GM19397 (cell line): ENCODE measurements around the gene MAPK1.
"Not testable (repeated sequence)": the region's sequence is repeated elsewhere in the genome, so short reads cannot be mapped to it uniquely, and the experiment has no call there.

Source experiments
- ATAC-seq: cut with Tn5 transposase; IDR thresholded peaks from one replicate; pipeline ENCODE4 v1.9.1; 2021; ENCODE audit warnings: mild to moderate bottlenecking, moderate library complexity; ENCODE audit not compliant: unreplicated experiment

MAPK1 gene

DNA sequence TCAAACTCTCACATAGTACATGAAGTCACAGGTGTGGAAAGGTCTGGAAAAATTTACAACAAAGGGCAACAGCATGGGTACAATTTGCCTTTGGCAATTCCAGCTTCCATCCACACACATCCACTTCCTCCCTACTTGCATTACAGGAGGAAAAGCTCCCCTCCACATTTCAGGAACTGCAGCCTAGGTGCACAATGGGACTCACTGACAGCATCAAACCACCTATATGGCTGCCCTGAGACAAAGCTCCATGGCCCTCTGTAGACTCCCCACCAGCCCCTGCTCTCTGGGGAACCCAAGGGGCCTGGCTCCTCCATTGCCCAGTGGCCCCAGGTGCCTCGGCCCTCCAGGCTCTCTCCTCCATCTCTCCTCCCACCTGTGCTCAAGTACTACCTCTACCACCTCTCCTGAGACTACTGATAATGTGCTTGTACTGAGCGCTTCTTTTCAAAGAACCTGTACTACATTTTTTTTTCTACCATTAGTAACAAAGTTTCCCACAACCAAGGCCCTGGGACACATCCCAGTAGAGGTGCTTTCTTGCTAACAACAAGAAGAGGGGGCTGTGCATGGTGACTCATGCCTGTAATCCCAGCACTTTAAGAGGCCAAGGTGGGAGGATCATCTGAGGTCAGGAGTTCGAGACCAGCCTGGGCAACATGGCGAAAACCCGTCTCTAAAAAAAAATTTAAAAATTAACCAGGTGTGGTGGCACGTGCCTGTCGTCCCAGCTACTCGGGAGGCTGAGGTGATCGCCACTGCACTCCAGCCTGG, 136.7 kb downstream of the MAPK1 start:
- ATAC-seq, result no peak

- not testable (repeated sequence) for ATAC-seq
Measured at GRCh38 chr22:21729184-21729583, 138.3 kb downstream of the MAPK1 start.

DNA sequence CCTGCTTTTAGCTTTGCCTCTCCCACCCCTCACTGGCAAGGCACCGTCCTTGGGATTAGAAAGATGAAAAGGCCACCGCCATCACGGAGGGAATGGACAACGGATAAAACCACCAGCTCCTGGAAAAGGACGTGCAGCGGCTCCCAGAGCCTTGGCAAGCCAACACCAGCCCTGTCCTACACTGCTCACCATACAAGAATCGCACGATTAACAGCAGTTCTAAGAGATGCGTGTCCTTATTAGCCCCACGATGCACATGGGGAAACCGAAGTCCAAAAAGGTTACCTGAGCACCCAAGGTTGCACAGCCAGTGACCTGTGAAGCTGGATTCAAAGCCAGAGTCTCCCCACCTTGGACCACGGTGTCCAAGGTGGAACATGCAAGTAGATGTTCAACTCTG, 139.2 kb downstream of the MAPK1 start:
- ATAC-seq, result no peak

- no peak for ATAC-seq
Measured at GRCh38 chr22:21727768-21728167, 139.7 kb downstream of the MAPK1 start.

DNA sequence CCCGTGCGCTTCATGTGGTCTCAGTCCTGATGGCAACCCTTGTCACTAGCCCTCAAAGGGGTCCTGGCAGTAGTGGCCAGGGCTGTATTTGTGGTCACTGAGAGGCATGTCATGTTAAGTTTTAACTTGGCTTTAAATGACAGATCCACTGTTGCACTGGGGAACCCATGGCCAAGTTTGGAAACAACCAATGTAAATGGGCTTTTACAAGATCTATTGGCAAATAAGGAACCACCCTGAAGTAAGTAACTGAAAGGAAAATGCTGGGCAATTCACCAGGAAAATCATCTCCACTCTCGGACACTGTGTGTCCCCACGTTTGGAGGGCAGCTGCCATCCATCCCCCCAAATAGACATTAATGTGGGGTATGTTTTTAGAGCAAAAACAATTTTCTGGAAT, 140.3 kb downstream of the MAPK1 start:
- no peak for ATAC-seq

DNA sequence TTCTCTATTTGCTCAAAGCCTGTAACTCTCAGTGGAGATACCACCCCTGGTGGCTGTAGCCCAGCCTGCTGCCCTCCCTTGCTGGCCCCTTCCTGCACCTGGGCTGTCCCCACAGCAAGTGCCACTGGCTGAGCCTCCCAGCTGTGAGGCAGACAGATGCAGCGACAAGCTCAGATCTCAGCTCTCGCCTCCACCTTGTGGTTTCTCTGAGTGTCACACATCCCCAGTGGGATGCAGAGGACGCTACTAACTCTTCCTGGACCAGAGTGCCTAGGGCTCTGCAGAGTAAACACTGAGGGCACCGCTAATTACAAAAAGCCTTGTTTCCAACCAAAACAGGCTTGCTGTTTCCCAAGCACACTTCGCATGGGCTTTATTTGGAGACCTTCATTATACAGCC, 140.8 kb downstream of the MAPK1 start:
- no peak for ATAC-seq

GRCh38 chr22:21725956-21726649, 141.3 kb downstream of the MAPK1 start:
- ATAC-seq, result no peak

GRCh38 chr22:21724496-21724895, 142.9 kb downstream of the MAPK1 start:
- not testable (repeated sequence) for ATAC-seq

- not testable (repeated sequence) for ATAC-seq
Measured at GRCh38 chr22:21721195-21721852, 146.1 kb downstream of the MAPK1 start.

DNA sequence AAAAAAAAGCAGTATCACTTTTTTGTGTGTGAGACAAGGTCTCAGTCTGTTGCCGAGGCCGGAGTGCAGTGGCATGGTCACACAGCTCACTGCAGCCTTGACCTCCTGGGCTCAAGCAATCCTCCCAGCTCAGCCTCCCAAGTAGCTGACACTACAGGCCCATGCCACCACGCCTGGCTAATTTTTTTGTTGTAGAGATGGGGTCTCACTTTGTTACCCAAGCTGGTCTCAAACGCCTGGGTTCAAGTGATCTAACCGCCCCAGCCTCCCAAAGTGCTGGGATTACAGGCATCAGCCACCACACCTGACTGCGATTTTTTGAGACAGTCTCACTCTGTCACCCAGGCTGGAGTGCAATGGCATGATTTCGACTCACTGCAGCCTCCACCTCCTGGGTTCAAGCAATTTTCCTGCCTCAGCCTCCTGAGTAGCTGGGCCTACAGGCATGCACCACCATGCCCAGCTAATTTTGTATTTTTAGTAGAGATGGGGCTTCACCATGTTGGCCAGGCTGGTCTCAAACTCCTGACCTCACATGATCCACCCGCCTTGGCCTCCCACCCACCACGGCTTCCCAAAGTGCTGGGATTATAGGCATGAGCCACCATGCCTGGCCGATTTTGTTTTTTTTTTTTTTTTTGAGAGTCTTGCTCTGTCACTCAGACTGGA, 147.1 kb downstream of the MAPK1 start:
- not testable (repeated sequence) for ATAC-seq

GRCh38 chr22:21719024-21719423, 148.4 kb downstream of the MAPK1 start:
- no peak for ATAC-seq

GRCh38 chr22:21718499-21718898, 148.9 kb downstream of the MAPK1 start:
- no peak for ATAC-seq

GRCh38 chr22:21716395-21717122, 150.9 kb downstream of the MAPK1 start:
- not testable (repeated sequence) for ATAC-seq

DNA sequence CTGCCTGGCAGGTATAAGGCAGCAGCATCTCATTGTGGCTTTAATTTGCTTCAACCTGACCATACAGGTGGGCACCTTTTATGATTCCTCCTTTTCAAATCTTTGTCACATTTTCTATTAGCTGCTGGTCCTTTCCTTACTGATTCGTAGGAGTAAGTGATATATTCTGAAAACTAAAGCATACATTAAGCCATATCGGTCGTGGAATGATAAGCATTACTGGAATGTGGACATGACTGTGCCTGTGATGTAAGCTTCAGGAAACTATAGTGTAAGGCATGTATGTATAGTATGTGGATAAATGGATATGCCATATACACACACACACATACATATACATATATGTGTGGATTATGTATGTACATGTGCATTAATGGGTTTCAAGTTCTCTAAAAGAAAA, 152.7 kb downstream of the MAPK1 start:
- ATAC-seq, result no peak

DNA sequence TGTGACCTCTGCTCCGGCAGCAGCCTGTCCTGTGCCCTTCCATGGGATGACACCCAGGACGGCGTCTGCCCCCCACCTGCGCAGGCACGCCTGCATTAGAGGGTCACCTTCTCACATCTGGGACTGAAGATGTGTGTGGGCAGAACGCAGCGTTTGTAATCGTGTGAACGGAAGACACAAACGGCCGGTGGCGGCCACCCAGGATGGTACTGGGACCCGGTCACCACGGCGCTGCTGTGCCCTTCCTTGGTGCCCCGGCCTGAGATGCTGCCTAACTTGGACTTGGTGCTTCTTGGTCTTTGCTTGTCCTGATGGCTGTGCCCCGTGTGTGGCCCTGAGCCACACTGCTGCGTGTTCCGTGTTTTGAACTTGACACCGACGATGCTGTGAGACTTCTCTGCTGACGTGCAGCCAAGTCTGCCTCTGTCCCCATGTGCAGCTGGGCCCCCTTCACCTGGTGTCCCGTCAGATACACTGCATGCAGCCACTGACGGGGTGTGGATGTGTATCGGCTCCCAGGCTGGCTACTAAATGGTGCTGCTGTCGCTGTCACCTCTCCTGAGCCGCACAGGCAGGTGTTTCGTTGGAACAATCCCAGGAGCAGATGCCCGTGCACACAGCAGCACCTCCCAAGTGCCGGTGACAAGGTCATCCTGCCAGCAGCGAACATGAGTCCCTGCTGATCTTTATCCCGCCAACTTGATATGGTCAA, 153.2 kb downstream of the MAPK1 start:
- ATAC-seq, result no peak

GRCh38 chr22:21713428-21714058, 153.9 kb downstream of the MAPK1 start:
- no peak for ATAC-seq

GRCh38 chr22:21712751-21713427, 154.6 kb downstream of the MAPK1 start:
- ATAC-seq, result no peak

- no peak for ATAC-seq
Measured at GRCh38 chr22:21711851-21712250, 155.6 kb downstream of the MAPK1 start.

DNA sequence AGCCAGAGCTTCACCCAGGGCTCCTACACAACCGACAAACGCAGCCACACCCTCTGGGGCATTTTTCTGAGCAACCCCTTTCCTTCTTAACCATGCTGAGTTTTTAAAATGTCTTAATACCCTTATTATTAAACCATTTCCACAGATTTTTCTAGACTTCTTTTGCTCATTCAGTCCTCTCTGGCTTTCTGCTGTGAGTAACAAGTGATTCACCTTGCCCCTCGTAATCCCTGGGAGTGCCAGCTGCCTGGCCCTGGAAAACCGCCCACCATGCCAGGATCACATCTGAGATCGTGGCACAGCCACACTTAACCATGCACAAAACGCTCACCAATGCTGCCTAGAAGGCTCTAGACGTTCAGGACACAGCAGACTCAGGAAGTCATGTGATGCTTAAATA, 157.3 kb downstream of the MAPK1 start:
- no peak for ATAC-seq
